Neural progenitor cell (in vitro differentiated cells): ENCODE measurements around the gene PPM1B.

ENCODE experiments used
- CTCF ChIP-seq: fragments of 200-600 bp; sonication (generic); IDR thresholded peaks from 2 replicates; pipeline ENCODE4 v1.5.1; 2017; ENCODE audit warnings: antibody characterized with exemption, mild to moderate bottlenecking
- EZH2phosphoT487 ChIP-seq: fragments of 200-600 bp; sonication (generic); IDR thresholded peaks from 2 replicates; pipeline ENCODE4 v1.6.1; 2017; ENCODE audit warnings: antibody characterized with exemption

- no peak for TF ChIP-seq CTCF
- no peak for TF ChIP-seq EZH2phosphoT487
These were observed 32.1 kb downstream of the PPM1B start for GRCh38 chr2:44200759-44201158.
